GM10266 (cell line): ENCODE data around the gene GRHL3.
"Not testable (repeated sequence)": the region's sequence is repeated elsewhere in the genome, so short reads cannot be mapped to it uniquely, and the experiment has no call there.

ENCODE experiments used
- DNase-seq: peaks from one replicate; pipeline ENCODE4 v3.0.0; 2012; ENCODE audit errors: extremely low spot score
- TF ChIP-seq, protein P1 (sequence below): IDR thresholded peaks from 2 replicates; pipeline ENCODE4 v1.5.1; 2012; ENCODE audit warnings: mild to moderate bottlenecking, low read depth; ENCODE audit not compliant: control insufficient read depth, insufficient read depth; ENCODE audit errors: missing control alignments

The GRHL3 gene

DNA sequence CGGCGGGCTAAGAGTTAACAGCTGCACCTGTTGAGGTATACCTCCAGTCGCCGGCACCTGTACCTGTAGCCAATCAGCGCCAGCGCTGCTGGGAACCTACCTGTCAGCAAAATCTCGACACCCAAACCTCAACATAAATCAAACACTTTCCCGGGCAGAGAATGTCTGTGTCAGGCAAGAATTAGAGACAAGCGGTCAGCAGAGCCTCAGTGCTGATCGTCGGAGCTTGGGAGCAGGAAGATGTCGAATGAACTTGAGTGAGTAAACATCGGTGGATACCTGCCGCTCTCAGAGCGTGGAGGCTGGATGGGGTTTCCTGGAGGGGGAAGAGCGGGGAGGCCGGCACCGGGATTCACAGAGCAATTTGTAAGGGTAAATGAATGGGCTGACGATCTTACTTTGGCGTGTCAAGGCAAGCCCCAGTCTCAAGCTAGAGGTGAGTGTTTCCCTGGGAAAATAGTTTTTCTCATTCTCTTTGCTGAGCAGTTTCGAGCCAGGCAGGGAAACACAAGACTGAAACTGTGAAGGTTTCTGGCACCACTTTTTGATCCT, at the start of gene GRHL3:
Gene GRHL3, plus strand, starts transcription at position 46 of the 552 bp plus-strand sequence. Its CDS starts 195 bp downstream, at position 241.
- TF ChIP-seq, protein P1, sequence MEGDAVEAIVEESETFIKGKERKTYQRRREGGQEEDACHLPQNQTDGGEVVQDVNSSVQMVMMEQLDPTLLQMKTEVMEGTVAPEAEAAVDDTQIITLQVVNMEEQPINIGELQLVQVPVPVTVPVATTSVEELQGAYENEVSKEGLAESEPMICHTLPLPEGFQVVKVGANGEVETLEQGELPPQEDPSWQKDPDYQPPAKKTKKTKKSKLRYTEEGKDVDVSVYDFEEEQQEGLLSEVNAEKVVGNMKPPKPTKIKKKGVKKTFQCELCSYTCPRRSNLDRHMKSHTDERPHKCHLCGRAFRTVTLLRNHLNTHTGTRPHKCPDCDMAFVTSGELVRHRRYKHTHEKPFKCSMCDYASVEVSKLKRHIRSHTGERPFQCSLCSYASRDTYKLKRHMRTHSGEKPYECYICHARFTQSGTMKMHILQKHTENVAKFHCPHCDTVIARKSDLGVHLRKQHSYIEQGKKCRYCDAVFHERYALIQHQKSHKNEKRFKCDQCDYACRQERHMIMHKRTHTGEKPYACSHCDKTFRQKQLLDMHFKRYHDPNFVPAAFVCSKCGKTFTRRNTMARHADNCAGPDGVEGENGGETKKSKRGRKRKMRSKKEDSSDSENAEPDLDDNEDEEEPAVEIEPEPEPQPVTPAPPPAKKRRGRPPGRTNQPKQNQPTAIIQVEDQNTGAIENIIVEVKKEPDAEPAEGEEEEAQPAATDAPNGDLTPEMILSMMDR: no peak
- no peak for DNase-seq

DNA sequence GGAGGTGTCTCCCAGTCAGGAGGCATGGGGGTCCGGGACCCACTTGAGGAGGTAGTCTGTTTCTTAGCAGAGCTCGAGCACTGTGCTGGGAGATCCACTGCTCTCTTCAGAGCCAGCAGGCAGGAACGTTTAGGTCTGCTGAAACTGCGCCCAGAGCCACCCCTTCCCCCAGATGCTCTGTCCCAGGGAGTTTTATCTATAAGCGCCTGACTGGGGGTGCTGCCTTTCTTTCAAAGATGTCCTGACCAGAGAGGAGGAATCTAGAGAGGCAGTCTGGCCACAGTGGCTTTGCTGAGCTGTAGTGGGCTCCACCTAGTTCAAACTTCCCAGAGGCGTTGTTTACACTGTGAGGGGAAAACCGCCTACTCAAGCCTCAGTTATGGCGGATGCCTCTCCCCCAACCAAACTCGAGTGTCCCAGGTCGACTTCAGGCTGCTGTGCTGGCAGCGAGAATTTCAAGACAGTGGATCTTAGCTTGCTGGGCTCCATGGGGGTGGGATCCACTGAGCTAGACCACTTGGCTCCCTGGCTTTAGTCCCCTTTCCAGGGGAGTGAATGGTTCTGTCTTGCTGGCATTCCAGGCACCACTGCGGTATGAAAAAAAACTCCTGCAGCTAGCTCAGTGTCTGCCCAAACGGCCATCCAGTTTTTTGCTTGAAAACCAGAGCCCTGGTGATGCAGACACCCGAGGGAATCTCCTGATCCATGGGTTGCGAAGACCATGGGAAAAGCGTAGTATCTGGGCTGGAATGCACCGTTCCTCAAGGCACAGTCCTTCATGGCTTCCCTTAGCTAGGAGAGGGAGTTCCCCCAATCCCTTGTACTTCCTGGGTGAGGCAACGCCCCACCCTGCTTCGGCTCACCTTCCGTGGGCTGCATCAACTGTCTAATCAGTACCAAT, 44.7 kb upstream of the GRHL3 start:
- DNase-seq: not testable (repeated sequence)

DNA sequence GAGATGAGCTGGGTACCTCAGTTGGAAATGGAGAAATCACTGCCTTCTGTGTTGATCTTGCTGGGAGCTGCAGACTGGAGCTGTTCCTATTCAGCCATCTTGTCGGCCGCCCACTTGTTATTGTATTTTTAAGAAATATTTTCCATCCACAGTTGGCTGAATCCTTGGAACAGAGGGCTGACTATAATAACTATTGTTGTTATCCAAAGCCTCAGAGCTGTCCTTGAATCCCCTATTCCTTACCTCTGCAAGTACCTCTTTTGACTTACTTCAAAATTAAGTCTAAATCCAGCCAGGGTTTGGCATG, 44.1 kb upstream of the GRHL3 start:
- DNase-seq: no peak
- TF ChIP-seq, protein P1: no peak

DNA sequence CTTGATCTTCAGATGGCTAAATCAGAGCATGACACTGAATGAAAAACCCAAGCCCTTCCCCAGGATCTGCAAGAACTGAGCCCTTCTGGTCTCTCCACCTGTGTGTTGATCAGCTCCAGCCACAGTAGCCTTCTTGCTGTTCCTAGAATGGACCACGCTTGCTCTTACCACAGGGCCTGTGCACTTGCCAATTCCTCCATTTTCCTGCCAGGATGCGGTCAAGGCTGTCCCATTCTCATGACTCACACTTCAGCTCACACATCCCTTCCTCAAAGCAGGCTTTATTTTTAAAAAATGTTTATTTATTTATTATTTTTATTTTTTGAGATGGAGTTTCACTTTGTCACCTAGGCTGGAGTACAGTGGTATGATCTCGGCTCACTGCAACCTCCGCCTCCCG, 43.6 kb upstream of the GRHL3 start:
- DNase-seq: no peak

DNA sequence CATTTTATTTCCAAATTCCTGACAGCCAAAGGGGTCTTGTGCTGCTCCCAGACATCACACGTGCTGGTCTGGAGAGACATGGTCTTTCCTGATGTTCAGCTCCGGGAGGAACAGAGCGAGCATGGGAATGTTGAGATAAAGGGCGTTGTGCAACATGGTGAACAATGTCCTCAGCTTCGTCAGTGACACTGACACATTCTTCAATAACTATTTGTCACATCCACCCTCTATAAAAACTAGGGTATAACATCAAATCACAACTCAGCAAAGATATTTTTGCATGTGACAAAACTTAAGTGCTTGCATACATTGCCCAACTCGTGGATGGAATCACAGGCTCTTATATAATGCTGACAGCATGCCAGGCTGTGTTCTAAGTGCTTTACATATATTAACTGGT, 42.4 kb upstream of the GRHL3 start:
- DNase-seq: no peak
- TF ChIP-seq, protein P1: no peak

More for the DNA sequence above, 43.6 kb upstream of the GRHL3 start:
- TF ChIP-seq, protein P1: no peak

DNA sequence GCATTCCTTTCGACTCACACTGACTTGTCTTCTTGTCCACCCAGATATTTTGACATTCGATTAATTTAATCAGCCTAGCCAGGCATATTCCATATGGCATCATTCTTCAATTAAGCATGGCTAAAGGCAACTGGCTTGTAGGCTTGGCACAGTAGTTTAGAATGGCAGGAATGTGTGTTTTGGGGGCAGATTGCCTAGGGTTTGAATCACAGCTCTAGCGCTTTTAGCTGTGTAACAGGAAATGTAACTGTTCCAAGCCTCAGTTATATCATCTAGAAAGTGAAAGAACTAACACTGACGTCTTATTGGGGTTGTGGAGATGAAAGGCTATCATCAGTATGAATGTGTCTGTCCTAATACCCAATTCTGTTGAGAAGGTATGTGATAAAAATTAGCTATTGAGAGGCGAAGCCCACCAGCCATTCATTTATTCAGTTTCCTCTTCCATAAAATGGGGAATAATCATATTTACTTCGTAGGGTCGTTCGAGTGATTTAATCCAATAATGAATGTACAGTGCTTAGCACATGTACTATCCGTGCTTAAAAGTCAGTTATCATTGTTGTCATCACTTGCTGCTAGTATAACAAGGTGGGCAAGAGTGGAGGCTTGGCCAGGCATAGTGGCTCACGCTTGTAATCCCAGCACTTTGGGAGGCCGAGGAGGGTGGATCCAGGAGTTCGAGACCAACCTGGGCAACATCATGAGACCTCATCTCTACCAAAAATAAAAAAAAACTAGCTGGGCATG, 41.6 kb upstream of the GRHL3 start:
- TF ChIP-seq, protein P1: no peak
- peak; percentile 53 for DNase-seq

DNA sequence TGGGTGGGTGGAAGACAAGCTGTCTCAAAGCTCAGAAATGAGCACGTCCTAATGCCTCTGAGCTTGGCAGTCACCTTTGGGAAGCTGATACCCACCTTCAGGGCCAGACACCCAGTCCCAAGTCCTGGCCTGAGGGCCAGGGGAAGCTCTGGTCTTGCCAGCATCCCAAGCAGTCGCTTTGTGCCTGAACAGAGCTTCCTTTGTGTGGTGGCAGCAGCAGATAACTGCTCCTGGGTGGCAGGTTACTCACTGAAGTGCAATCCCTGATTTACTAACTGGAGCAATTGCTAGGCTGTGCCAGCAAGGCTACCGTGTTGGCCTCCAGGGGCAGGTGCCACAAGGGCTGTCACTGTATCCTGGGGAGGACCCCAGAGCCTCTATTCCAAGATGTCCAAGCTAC, 40.4 kb upstream of the GRHL3 start:
- no peak for DNase-seq
- TF ChIP-seq, protein P1: no peak
